ENCODE data around the gene GRAMD2A. TPM values are rescaled to one million over a fixed set of nuclear protein-coding genes. Genes with fewer than 3 reads are reported as not detected.

The GRAMD2A gene
- total RNA-seq = 0.06 TPM in 1 of 2 replicates, not detected in the other

DNA sequence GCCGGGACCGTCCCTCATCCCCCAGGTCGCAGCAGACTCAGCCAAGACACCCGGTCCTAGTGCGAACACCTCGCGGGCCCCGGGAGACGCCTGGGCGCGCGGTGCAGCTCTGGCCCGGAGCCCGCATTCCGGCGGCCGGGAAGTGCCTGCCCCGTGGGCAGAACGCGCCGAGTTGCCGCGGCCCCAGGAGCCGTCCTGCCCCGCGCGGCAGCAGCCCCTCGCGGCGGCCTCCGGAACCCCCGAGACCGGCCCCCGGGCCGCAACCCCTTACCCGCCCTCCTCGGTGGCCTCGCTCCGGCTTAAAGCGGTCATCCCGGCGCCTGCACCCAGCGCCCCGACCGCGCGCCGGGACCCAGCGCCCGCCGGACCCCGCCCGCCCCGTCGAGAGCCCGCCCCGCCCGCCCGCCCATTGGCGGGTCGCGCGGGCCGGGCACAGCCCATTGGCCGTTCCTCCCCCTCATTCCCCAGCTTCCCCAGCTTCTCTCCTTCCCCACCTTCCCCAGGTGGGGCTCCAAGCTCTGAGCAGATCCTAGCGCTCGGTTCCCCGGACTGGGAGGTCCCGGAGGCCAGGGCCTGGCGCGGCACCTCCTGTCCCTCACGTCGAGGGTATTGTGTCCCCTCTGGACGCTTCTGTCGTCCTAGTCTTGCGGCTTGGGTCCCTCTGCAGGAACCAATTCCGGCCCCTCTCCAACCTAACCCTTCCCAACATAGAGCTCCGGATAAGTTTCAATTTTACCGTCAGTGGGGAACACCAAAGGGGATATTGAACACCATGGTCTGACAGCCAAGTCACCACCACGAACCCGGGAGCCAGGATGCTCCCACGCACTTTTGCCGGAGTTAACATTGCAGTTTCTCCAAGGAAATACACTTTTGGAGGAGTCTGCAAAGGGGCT lies at the start of gene GRAMD2A:
TSS of gene GRAMD2A (minus strand) at position 328 of the 896 bp plus-strand sequence.

DNA sequence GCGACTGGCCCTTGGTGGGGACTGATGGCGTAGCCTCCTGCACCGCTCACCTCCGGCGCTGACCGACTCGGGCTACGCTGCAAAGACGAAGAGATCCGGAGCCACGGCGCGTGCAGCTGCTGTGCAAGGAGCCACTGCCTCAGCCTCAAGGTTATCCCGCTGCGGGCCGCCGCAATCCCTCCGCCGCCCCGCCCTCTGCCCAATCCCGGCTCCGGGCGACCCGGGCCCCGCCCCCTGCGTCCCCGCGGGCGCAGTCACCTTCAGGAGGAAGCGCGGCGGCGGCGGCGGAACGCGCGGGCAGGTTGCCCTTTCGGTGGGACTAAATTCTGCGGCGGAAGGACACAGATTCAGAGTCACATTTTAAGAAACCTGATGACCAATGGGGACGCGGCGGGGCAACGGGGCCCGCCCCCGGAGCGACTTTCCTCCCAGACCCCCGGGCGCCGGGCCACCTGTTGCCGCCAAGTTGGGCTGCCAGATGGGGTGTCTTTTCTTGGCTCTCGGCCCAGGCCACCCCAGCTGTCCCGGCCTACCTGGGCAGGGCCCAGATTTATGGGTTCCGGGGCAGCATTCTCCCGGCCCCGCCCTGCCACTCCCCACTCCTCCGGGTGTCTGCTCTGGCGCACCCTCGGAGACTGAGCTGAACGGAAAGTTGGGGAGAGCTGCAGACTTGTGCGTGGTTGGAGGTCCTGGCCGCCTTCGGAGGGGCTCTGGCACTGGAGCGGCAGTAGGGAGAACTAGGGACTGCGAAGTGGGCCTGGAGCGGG lies 33.7 kb upstream of the GRAMD2A start, which contains the start of gene PKM:
TSS of gene PKM (minus strand) at position 125 of the 767 bp plus-strand sequence. CDS start 12,093 bp downstream, outside the sequence.

DNA sequence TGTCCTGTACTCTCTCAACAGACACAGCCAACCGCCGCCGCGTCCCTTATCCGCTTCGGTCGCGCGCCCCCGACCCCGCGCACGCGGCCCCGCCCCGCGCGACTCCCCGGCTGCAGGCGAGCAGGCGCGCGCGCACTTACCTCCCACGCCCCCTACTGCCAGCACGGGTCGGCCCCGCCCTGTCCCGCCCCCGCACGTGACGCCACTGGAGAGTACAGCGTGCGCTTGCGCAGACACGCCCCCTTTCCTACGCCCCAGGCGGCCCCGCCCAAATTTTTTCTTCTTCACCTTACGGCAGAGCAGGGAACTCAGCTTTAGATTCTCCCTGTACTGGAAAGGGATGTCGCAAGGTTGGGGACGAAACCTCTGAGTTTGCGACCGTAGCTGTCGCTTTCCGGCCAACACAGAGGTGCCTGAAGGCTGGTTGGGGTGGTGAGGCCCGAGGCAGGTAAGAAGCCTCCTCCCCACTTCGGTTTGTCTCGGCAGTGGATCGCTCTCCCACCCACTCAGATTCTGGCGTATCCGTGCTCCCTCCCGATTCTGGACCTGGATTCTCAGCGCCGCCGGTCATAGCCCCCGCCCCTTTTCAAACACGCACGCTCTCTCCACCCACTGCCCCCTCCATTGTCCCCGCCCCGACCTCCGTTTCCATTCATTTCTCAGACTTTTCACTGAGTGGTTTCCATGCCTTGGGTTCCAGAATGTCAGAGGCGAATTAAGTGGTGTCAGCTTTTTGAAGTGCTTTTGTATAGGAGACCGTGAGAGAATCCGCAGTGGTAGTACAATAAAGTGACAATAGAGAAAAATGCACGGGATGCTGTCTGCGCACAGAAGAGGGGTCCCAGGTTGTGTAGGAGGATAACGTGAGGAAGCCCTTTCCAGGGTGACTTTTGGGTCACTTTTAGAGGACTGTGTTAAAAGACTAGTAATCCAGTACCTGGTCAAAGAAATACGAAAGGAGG lies 79.3 kb downstream of the GRAMD2A start, which contains the start of the genes MYO9A and SENP8:
TSS of gene MYO9A (minus strand) at position 134 of the 962 bp plus-strand sequence. CDS start 71,587 bp downstream, outside the sequence.
TSS of gene SENP8 (plus strand) at position 387 of the 962 bp plus-strand sequence. CDS start 21,221 bp downstream, outside the sequence.

Other genes with a start within 250 kb of the GRAMD2A start
- 49.7 and 51.2 TPM in 2 replicates for gene MYO9A, start 79.6 kb downstream of the GRAMD2A start, total RNA-seq
- gene SENP8, start 79.4 kb downstream of the GRAMD2A start, total RNA-seq = 2.0 and 2.6 TPM in 2 replicates
- gene PKM, start 33.4 kb upstream of the GRAMD2A start, total RNA-seq = 2,246 and 2,475 TPM in 2 replicates
- gene PARP6, start 74.8 kb upstream of the GRAMD2A start, total RNA-seq = 12.2 and 15.5 TPM in 2 replicates
- 0.13 and 0.25 TPM in 2 replicates for gene CELF6, start 122.4 kb upstream of the GRAMD2A start, total RNA-seq
- gene HEXA, start 178.2 kb upstream of the GRAMD2A start, total RNA-seq = 56.1 and 81.2 TPM in 2 replicates
- not detected in 2 replicates for gene TMEM202, start 200.5 kb upstream of the GRAMD2A start, total RNA-seq